Measurements from ENCODE around the gene APBB2.

The APBB2 gene

GRCh38 chr4:41257257-41257901 lies 43.0 kb upstream of the APBB2 start:
- no peaks in the 10 kb centered on the region for H3K27me3 ChIP-seq (ENCODE audit: insufficient read depth, low read depth, severe bottlenecking)
- peak; percentile 76 for DNase-seq
- H3K27ac ChIP-seq: peak overlapping the region; percentile 81
- H3K4me3 ChIP-seq (ENCODE audit: low read depth, low read length): peak overlapping the region; percentile 69
- TF ChIP-seq CTCF (IDR thresholded peaks at IDR 0.05; ENCODE audit: low read depth, low read length): no peak
- H3K36me3 ChIP-seq: peaks cover 50% of the 10 kb centered on the region
- no peaks in the 10 kb centered on the region for H3K9me3 ChIP-seq (ENCODE audit: severe bottlenecking)

- Histone ChIP-seq H3K9me3 (ENCODE audit: severe bottlenecking) (no peaks in the 10 kb centered on the region), H3K4me3 (ENCODE audit: low read depth, low read length) (peak within 1 kb of the TSS; percentile 69), H3K27ac (peak within 1 kb of the TSS; percentile 81), H3K36me3 (peaks cover 44% of the 10 kb centered on the region), H3K27me3 (ENCODE audit: insufficient read depth, low read depth, severe bottlenecking) (no peaks in the 10 kb centered on the region)
- TF ChIP-seq CTCF (IDR thresholded peaks at IDR 0.05; ENCODE audit: low read depth, low read length): no peak
- peak; percentile 97 for DNase-seq
Observed at GRCh38 chr4:41256740-41257256, 42.5 kb upstream of the APBB2 start, which contains the start of gene UCHL1. TSS of gene UCHL1 (plus strand) at chr4:41256928. CDS start at chr4:41256977, 49 bp downstream.

GRCh38 chr4:41256131-41256739 lies 41.9 kb upstream of the APBB2 start:
- peak overlapping the region; percentile 69 for H3K4me3 ChIP-seq (ENCODE audit: low read depth, low read length)
- H3K9me3 ChIP-seq (ENCODE audit: severe bottlenecking): no peaks in the 10 kb centered on the region
- no peak for DNase-seq

GRCh38 chr4:41245983-41246382 lies 31.6 kb upstream of the APBB2 start:
- no peak for DNase-seq
- H3K27ac ChIP-seq: no peak overlapping the region
- TF ChIP-seq CTCF (IDR thresholded peaks at IDR 0.05; ENCODE audit: low read depth, low read length): no peak
- H3K9me3 ChIP-seq (ENCODE audit: severe bottlenecking): no peaks in the 10 kb centered on the region
- H3K27me3 ChIP-seq (ENCODE audit: insufficient read depth, low read depth, severe bottlenecking): no peaks in the 10 kb centered on the region
- no peaks in the 10 kb centered on the region for H3K36me3 ChIP-seq
- H3K4me3 ChIP-seq (ENCODE audit: low read depth, low read length): no peak overlapping the region

More at GRCh38 chr4:41256131-41256739, 41.9 kb upstream of the APBB2 start:
- H3K27me3 ChIP-seq (ENCODE audit: insufficient read depth, low read depth, severe bottlenecking): no peaks in the 10 kb centered on the region
- H3K36me3 ChIP-seq: peaks cover 38% of the 10 kb centered on the region
- peak overlapping the region; percentile 81 for H3K27ac ChIP-seq
- TF ChIP-seq CTCF (IDR thresholded peaks at IDR 0.05; ENCODE audit: low read depth, low read length): no peak

- no peaks in the 10 kb centered on the region for H3K27me3 ChIP-seq (ENCODE audit: insufficient read depth, low read depth, severe bottlenecking)
- TF ChIP-seq CTCF (IDR thresholded peaks at IDR 0.05; ENCODE audit: low read depth, low read length): no peak
- H3K36me3 ChIP-seq: no peaks in the 10 kb centered on the region
- no peak overlapping the region for H3K4me3 ChIP-seq (ENCODE audit: low read depth, low read length)
- no peak overlapping the region for H3K27ac ChIP-seq
- no peaks in the 10 kb centered on the region for H3K9me3 ChIP-seq (ENCODE audit: severe bottlenecking)
- no peak for DNase-seq
Observed at GRCh38 chr4:41241919-41242318, 27.6 kb upstream of the APBB2 start.

Measured in WERI-Rb-1 (cell line).